Lower lobe of right lung (tissue), 2 donors: ENCODE data around the gene FBXO5. TPM values are rescaled to one million over a fixed set of nuclear protein-coding genes. Genes with fewer than 3 reads are reported as not detected.

Experiments
- ATAC-seq, 2 donors: fragments of 200-7000 bp; cut with Tn5 transposase; one replicate each; pipeline ENCODE4 v1.9.1; 2020 to 2022; ENCODE audit warnings: mild to moderate bottlenecking in 2 of 2, moderate library complexity in 2 of 2
- DNase-seq: peaks from one replicate; pipeline ENCODE4 v3.0.0-alpha.2; 2020
- H3K27ac ChIP-seq: fragments of 200-600 bp; one replicate; pipeline ENCODE4 v1.8.0; 2022
- H3K27me3 ChIP-seq: fragments of 200-600 bp; one replicate; pipeline ENCODE4 v1.8.0; 2022; ENCODE audit warnings: low read depth
- H3K36me3 ChIP-seq: fragments of 200-600 bp; one replicate; pipeline ENCODE4 v1.8.0; 2022; ENCODE audit warnings: mild to moderate bottlenecking
- H3K4me1 ChIP-seq: fragments of 200-600 bp; one replicate; pipeline ENCODE4 v1.8.0; 2022
- H3K4me3 ChIP-seq: fragments of 200-600 bp; one replicate; pipeline ENCODE4 v1.8.0; 2022; ENCODE audit warnings: mild to moderate bottlenecking
- H3K9me3 ChIP-seq: fragments of 200-600 bp; one replicate; pipeline ENCODE4 v1.8.0; 2022
- intact Hi-C: fragments of 100-400 bp; cut with DNase I; formaldehyde crosslinking; loops from one replicate; pipeline ENCODE4 v1.11.0; 2022
- total RNA-seq: library from RNA; stranded (reverse); fragmentation: NEBNext Ultra II Directional; extraction: Animal tissue kit (Norgen Biotek cat#: 25700); gene quantifications from one replicate; pipeline ENCODE4 v1.2.1, GENCODE V29; 2021
- TF ChIP-seq, protein P1 (sequence below): fragments of 200-600 bp; IDR thresholded peaks from one replicate; pipeline ENCODE4 v1.8.0; 2022; ENCODE audit warnings: antibody characterized with exemption, mild to moderate bottlenecking
- donor health status: DM: no; HTN: yes; CAD: no; lungs with severe emphysema.

Gene FBXO5
- total RNA-seq, 1 donor from 2014 or later = 5.1 TPM

GRCh38 chr6:152981989-152982903, 595 bp downstream of the FBXO5 start:
- Histone ChIP-seq H3K27ac (no peak overlapping the region), H3K4me3 (peak overlapping the region; percentile 68), H3K27me3 (no peaks in the 10 kb centered on the region), H3K36me3 (no peaks in the 10 kb centered on the region), H3K9me3 (no peaks in the 10 kb centered on the region), H3K4me1 (peaks cover 28% of the 10 kb centered on the region)
- intact Hi-C loops = no loop called here
- no peak for DNase-seq
- ATAC-seq = no peak
- TF ChIP-seq, protein P1, sequence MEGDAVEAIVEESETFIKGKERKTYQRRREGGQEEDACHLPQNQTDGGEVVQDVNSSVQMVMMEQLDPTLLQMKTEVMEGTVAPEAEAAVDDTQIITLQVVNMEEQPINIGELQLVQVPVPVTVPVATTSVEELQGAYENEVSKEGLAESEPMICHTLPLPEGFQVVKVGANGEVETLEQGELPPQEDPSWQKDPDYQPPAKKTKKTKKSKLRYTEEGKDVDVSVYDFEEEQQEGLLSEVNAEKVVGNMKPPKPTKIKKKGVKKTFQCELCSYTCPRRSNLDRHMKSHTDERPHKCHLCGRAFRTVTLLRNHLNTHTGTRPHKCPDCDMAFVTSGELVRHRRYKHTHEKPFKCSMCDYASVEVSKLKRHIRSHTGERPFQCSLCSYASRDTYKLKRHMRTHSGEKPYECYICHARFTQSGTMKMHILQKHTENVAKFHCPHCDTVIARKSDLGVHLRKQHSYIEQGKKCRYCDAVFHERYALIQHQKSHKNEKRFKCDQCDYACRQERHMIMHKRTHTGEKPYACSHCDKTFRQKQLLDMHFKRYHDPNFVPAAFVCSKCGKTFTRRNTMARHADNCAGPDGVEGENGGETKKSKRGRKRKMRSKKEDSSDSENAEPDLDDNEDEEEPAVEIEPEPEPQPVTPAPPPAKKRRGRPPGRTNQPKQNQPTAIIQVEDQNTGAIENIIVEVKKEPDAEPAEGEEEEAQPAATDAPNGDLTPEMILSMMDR = no peak

DNA sequence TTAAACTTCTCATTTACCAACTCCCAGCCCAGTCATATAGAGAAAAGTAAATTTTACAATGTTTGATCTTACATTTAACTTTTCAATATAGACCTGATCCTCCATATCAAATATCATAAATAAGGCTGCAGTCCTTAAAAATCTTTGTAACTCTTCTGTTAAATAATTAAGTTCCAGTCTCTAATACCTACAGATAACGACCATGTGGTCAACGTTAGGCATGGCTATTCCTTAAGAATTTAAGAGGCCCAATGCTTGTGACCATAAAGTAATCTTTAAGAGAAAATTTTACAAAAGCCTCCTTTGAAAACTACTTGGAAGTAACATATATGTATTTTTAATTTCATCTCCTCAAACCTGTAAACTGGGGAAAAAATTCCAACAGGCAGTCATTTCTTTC, 1.6 kb downstream of the FBXO5 start:
- Histone ChIP-seq H3K9me3 (no peaks in the 10 kb centered on the region), H3K27me3 (no peaks in the 10 kb centered on the region), H3K27ac (no peak overlapping the region), H3K4me3 (no peak overlapping the region), H3K36me3 (no peaks in the 10 kb centered on the region), H3K4me1 (peaks cover 28% of the 10 kb centered on the region)
- DNase-seq = no peak
- intact Hi-C loops = no loop called here
- TF ChIP-seq, protein P1 = no peak
- no peak for ATAC-seq

DNA sequence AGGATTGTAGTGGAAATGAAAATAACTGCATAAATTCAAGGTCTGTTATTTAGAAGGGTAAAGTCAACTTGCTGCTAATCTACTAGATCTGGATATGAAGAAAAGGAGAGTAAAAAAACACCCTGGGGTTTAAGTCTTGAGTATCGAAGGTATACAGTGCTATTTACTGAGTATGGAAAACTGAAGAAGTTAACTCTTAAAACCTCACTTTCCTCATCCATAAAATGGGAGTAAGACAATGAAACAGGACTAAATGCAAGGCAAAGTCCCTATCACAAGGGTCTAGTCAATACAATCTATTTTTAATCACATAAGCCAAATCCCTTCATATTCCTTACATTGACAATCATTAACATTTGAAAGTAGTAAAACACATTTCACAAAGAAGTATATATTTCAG, 2.2 kb downstream of the FBXO5 start:
- H3K27ac ChIP-seq = no peak overlapping the region
- no peak for DNase-seq
- TF ChIP-seq, protein P1 = no peak
- intact Hi-C loops = no loop called here
- H3K27me3 ChIP-seq = no peaks in the 10 kb centered on the region
- H3K9me3 ChIP-seq = no peaks in the 10 kb centered on the region
- H3K4me1 ChIP-seq = peaks cover 28% of the 10 kb centered on the region
- no peaks in the 10 kb centered on the region for H3K36me3 ChIP-seq
- ATAC-seq = no peak
- no peak overlapping the region for H3K4me3 ChIP-seq

DNA sequence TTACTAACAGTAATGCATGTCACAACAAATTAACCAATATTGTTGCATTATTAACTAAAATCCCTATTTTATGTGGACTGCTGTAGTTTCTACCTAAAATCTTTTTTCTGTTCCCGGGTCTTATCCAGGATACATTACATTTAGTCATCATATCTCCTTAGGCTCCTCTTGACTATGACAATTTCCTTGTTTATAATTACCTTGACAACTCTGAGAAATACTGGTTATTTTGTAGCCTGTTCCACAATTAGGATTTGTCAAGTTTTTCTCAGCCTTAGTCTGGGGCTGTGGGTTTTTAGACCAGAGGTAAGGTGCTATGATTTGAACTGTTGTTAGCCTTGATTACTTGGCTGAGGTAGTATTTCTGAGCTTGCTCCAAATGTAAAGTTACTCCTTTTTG, 3.7 kb downstream of the FBXO5 start:
- no peak for ATAC-seq
- no peaks in the 10 kb centered on the region for H3K27me3 ChIP-seq
- TF ChIP-seq, protein P1 = no peak
- no peak for DNase-seq
- H3K9me3 ChIP-seq = no peaks in the 10 kb centered on the region
- peaks cover 8% of the 10 kb centered on the region for H3K36me3 ChIP-seq
- H3K4me1 ChIP-seq = peaks cover 24% of the 10 kb centered on the region
- intact Hi-C loops = no loop called here
- H3K4me3 ChIP-seq = no peak overlapping the region
- H3K27ac ChIP-seq = no peak overlapping the region

- H3K9me3 ChIP-seq = no peaks in the 10 kb centered on the region
- peaks cover 27% of the 10 kb centered on the region for H3K4me1 ChIP-seq
- intact Hi-C loops = no loop called here
- no peaks in the 10 kb centered on the region for H3K27me3 ChIP-seq
- ATAC-seq (no peak), DNase-seq (no peak)
- no peak overlapping the region for H3K4me3 ChIP-seq
- H3K36me3 ChIP-seq = peaks cover 18% of the 10 kb centered on the region
- TF ChIP-seq, protein P1 = no peak
- H3K27ac ChIP-seq = no peak overlapping the region
Observed at GRCh38 chr6:152978058-152978457, 4.8 kb downstream of the FBXO5 start.
